WTC11 (cell line): ENCODE data around the gene TEKTIP1. TPM values are rescaled to one million over a fixed set of nuclear protein-coding genes. Genes with fewer than 3 reads are reported as not detected.
A peak's percentile ranks its signal among the peaks of the same experiment; 100 is the strongest.

ENCODE experiments used
- ATAC-seq: fragments of 200-7000 bp; cut with Tn5 transposase; 2 replicates; pipeline ENCODE4 v1.10.0; 2021; ENCODE audit warnings: mild to moderate bottlenecking, moderate library complexity
- CTCF ChIA-PET: fragments of 300-600 bp; sonication (Branson Sonifier 250); formaldehyde crosslinking; loops from one replicate; lab custom pipeline; 2021; ENCODE audit warnings: antibody characterized with exemption; lab: Charles Lee
- POLR2A ChIA-PET: fragments of 350-600 bp; sonication (Branson Sonifier 250); formaldehyde crosslinking; loops from one replicate; lab custom pipeline; 2021; ENCODE audit warnings: antibody characterized with exemption; lab: Charles Lee
- DNase-seq: peaks from one replicate; pipeline ENCODE4 v3.0.0; 2021; ENCODE audit warnings: low spot score
- H3K27ac Mint-ChIP-seq: 2 replicates; pipeline ENCODE4 v1.8.0; 2021; ENCODE audit warnings: mixed read lengths
- H3K27me3 Mint-ChIP-seq: 2 replicates; pipeline ENCODE4 v1.8.0; 2021; ENCODE audit warnings: low read depth, mild to moderate bottlenecking, moderate library complexity, mixed read lengths
- H3K36me3 Mint-ChIP-seq: 2 replicates; pipeline ENCODE4 v1.8.0; 2021; ENCODE audit warnings: mixed read lengths
- H3K4me1 Mint-ChIP-seq: 2 replicates; pipeline ENCODE4 v1.8.0; 2022; ENCODE audit warnings: mixed read lengths
- H3K4me3 Mint-ChIP-seq: 2 replicates; pipeline ENCODE4 v1.8.0; 2021; ENCODE audit warnings: mild to moderate bottlenecking, moderate library complexity, mixed read lengths
- H3K9me3 Mint-ChIP-seq: 2 replicates; pipeline ENCODE4 v1.8.0; 2021; ENCODE audit warnings: mixed read lengths
- ATF2 ChIP-seq: sonication (generic); formaldehyde crosslinking; IDR thresholded peaks from 2 replicates; pipeline ENCODE4 v1.8.1; 2022; ENCODE audit warnings: low read depth, missing genetic modification reagents, borderline replicate concordance
- CDX4 ChIP-seq: fragments of 250-450 bp; sonication (Bioruptor Pico); IDR thresholded peaks from 2 replicates; pipeline ENCODE4 v1.9.0; 2021; ENCODE audit warnings: moderate library complexity, mild to moderate bottlenecking, inconsistent platforms, borderline replicate concordance
- E2F5 ChIP-seq: sonication (generic); formaldehyde crosslinking; IDR thresholded peaks from 2 replicates; pipeline ENCODE4 v1.8.1; 2022; ENCODE audit warnings: mild to moderate bottlenecking, moderate library complexity, missing genetic modification reagents
- EMX1 ChIP-seq: fragments of 250-450 bp; sonication (Bioruptor Pico); IDR thresholded peaks from 2 replicates; pipeline ENCODE4 v1.8.0; 2021; ENCODE audit warnings: mild to moderate bottlenecking
- ESRRA ChIP-seq: sonication (generic); formaldehyde crosslinking; IDR thresholded peaks from 2 replicates; pipeline ENCODE4 v1.8.1; 2022; ENCODE audit warnings: mild to moderate bottlenecking, missing genetic modification reagents, borderline replicate concordance
- ETV6 ChIP-seq: sonication (generic); formaldehyde crosslinking; IDR thresholded peaks from 2 replicates; pipeline ENCODE4 v1.8.1; 2022; ENCODE audit warnings: mild to moderate bottlenecking, missing genetic modification reagents
- GTF2I ChIP-seq: fragments of 250-450 bp; sonication (Bioruptor Pico); conservative IDR thresholded peaks from 2 replicates; pipeline ENCODE4 v1.4.0; 2021; ENCODE audit warnings: mild to moderate bottlenecking
- IRF2 ChIP-seq: sonication (generic); formaldehyde crosslinking; IDR thresholded peaks from 2 replicates; pipeline ENCODE4 v1.8.0; 2022; ENCODE audit warnings: low read depth, missing genetic modification reagents, borderline replicate concordance
- MAX ChIP-seq: sonication (generic); formaldehyde crosslinking; IDR thresholded peaks from 2 replicates; pipeline ENCODE4 v1.8.0; 2022; ENCODE audit warnings: mild to moderate bottlenecking, missing genetic modification reagents
- PRRX2 ChIP-seq: fragments of 250-450 bp; sonication (Bioruptor Pico); IDR thresholded peaks from 2 replicates; pipeline ENCODE4 v1.8.0; 2021; ENCODE audit warnings: mild to moderate bottlenecking
- RELA ChIP-seq: sonication (generic); formaldehyde crosslinking; IDR thresholded peaks from 2 replicates; pipeline ENCODE4 v1.8.1; 2022; ENCODE audit warnings: missing genetic modification reagents, mild to moderate bottlenecking, borderline replicate concordance
- RORB ChIP-seq: fragments of 250-450 bp; sonication (Bioruptor Pico); IDR thresholded peaks from 2 replicates; pipeline ENCODE4 v1.9.0; 2021; ENCODE audit warnings: mild to moderate bottlenecking
- SMAD3 ChIP-seq: sonication (generic); formaldehyde crosslinking; IDR thresholded peaks from 2 replicates; pipeline ENCODE4 v1.8.0; 2022; ENCODE audit warnings: missing genetic modification reagents, mild to moderate bottlenecking, borderline replicate concordance
- SMAD4 ChIP-seq: sonication (generic); formaldehyde crosslinking; IDR thresholded peaks from 2 replicates; pipeline ENCODE4 v1.8.0; 2022; ENCODE audit warnings: mild to moderate bottlenecking, missing genetic modification reagents
- ZNF232 ChIP-seq: sonication (generic); formaldehyde crosslinking; IDR thresholded peaks from 2 replicates; pipeline ENCODE4 v1.8.0; 2022; ENCODE audit warnings: mild to moderate bottlenecking, missing genetic modification reagents
- ZNF263 ChIP-seq: sonication (generic); formaldehyde crosslinking; IDR thresholded peaks from 2 replicates; pipeline ENCODE4 v1.8.1; 2022; ENCODE audit warnings: low read depth, mild to moderate bottlenecking, moderate library complexity, missing genetic modification reagents
- ZNF396 ChIP-seq: fragments of 250-450 bp; sonication (Bioruptor Pico); IDR thresholded peaks from 2 replicates; pipeline ENCODE4 v1.8.0; 2021; ENCODE audit warnings: mild to moderate bottlenecking, moderate library complexity, borderline replicate concordance
- ZNF416 ChIP-seq: fragments of 250-450 bp; sonication (Bioruptor Pico); IDR thresholded peaks from 2 replicates; pipeline ENCODE4 v1.9.0; 2021; ENCODE audit warnings: mild to moderate bottlenecking, inconsistent platforms
- ZNF423 ChIP-seq: fragments of 250-450 bp; sonication (Bioruptor Pico); IDR thresholded peaks from 2 replicates; pipeline ENCODE4 v2.1.2; 2022; ENCODE audit warnings: mild to moderate bottlenecking, moderate library complexity
- ZNF425 ChIP-seq: fragments of 250-450 bp; sonication (Bioruptor Pico); conservative IDR thresholded peaks from 2 replicates; pipeline ENCODE4 v1.9.0; 2021; ENCODE audit warnings: mild to moderate bottlenecking
- ZNF532 ChIP-seq: fragments of 250-450 bp; sonication (Bioruptor Pico); IDR thresholded peaks from 2 replicates; pipeline ENCODE4 v1.9.0; 2021; ENCODE audit warnings: mild to moderate bottlenecking, borderline replicate concordance
- total RNA-seq: library from RNA; stranded (reverse); gene quantifications from 3 replicates; pipeline ENCODE4 v1.2.3, GENCODE V29; 2021

Gene TEKTIP1
- total RNA-seq, 1 experiment from 2014 or later, result 6.3 TPM

GRCh38 chr19:3544058-3544376, 5.0 kb downstream of the TEKTIP1 start:
- Mint-ChIP-seq H3K4me3 (no peak overlapping the region), H3K4me1 (peaks cover 5% of the 10 kb centered on the region; the same call in 1 of the 2 replicates), H3K9me3 (peaks cover 4% of the 10 kb centered on the region), H3K27me3 (no peaks in the 10 kb centered on the region), H3K36me3 (peaks cover 6% of the 10 kb centered on the region), H3K27ac (no peak overlapping the region)
- no peak for ATAC-seq
- no peak for DNase-seq
- ChIA-PET POLR2A (no interaction called here), CTCF (interaction anchor here (1.2 to 4.4 kb wide), 2 partner anchors 32 to 444 kb away, joined by 6 to 115 read pairs; no protein-coding TSS in a partner anchor)
- TF ChIP-seq ESRRA (CRISPR knock-in tag) (no peak), MAX (CRISPR knock-in tag) (no peak), RORB (CRISPR knock-in tag) (no peak), ZNF423 (no peak), SMAD4 (CRISPR knock-in tag) (no peak), ZNF532 (CRISPR knock-in tag) (no peak), IRF2 (CRISPR knock-in tag) (no peak), PRRX2 (CRISPR knock-in tag) (no peak), SMAD3 (CRISPR knock-in tag) (no peak)

- Mint-ChIP-seq H3K9me3 (no peaks in the 10 kb centered on the region), H3K4me1 (no peaks in the 10 kb centered on the region), H3K27ac (no peak overlapping the region), H3K36me3 (no peaks in the 10 kb centered on the region), H3K27me3 (no peaks in the 10 kb centered on the region), H3K4me3 (no peak overlapping the region)
- ChIA-PET POLR2A (interaction anchor here (0.5 to 1.4 kb wide), 7 partner anchors 9 to 519 kb away, joined by 3 to 8 read pairs (median 4); partner anchors contain the start of gene MFSD12), CTCF (interaction anchor here (0.6 to 4.4 kb wide), 36 partner anchors 9 to 443 kb away, joined by 3 to 115 read pairs (median 3); partner anchors contain the start of genes DOHH, MFSD12, MRPL54 and TJP3)
- peak; percentile 85 for ATAC-seq
- DNase-seq, result peak; percentile 93
- TF ChIP-seq EMX1 (CRISPR knock-in tag), result no peak
- no peak for TF ChIP-seq IRF2 (CRISPR knock-in tag)
- no peak for TF ChIP-seq ATF2 (CRISPR knock-in tag)
- TF ChIP-seq E2F5, result no peak
- TF ChIP-seq GTF2I (CRISPR knock-in tag), result peak; percentile 57; the same call in 1 of the 2 replicates
- no peak for TF ChIP-seq ZNF232 (CRISPR knock-in tag)
- no peak for TF ChIP-seq ZNF416 (CRISPR knock-in tag)
- no peak for TF ChIP-seq ZNF396 (CRISPR knock-in tag)
- TF ChIP-seq ZNF263 (CRISPR knock-in tag), result no peak
- TF ChIP-seq ETV6 (CRISPR knock-in tag), result no peak
- TF ChIP-seq ESRRA (CRISPR knock-in tag), result no peak
- TF ChIP-seq MAX (CRISPR knock-in tag), result no peak
- TF ChIP-seq RELA (CRISPR knock-in tag), result no peak
- no peak for TF ChIP-seq ZNF425 (CRISPR knock-in tag)
- TF ChIP-seq CDX4 (CRISPR knock-in tag), result no peak
- TF ChIP-seq SMAD3 (CRISPR knock-in tag), result no peak
Measured at GRCh38 chr19:3544742-3545668, 6.0 kb downstream of the TEKTIP1 start.
